Lower leg skin (tissue), 3 donors: ENCODE measurements around the gene DIRAS3.

ENCODE experiments used
- CTCF ChIP-seq, 3 donors: fragments of 450-650 bp; IDR thresholded peaks; one replicate each; pipeline ENCODE4 v1.5.1; 2016; ENCODE audit warnings: antibody characterized with exemption in 3 of 3, mild to moderate bottlenecking in 3 of 3, moderate library complexity in 2 of 3
- POLR2A ChIP-seq, 2 donors: fragments of 450-650 bp; IDR thresholded peaks; one replicate each; pipeline ENCODE4 v1.6.1; 2016 to 2017; ENCODE audit warnings: antibody characterized with exemption in 2 of 2, mild to moderate bottlenecking in 1 of 2, moderate library complexity in 1 of 2

DNA sequence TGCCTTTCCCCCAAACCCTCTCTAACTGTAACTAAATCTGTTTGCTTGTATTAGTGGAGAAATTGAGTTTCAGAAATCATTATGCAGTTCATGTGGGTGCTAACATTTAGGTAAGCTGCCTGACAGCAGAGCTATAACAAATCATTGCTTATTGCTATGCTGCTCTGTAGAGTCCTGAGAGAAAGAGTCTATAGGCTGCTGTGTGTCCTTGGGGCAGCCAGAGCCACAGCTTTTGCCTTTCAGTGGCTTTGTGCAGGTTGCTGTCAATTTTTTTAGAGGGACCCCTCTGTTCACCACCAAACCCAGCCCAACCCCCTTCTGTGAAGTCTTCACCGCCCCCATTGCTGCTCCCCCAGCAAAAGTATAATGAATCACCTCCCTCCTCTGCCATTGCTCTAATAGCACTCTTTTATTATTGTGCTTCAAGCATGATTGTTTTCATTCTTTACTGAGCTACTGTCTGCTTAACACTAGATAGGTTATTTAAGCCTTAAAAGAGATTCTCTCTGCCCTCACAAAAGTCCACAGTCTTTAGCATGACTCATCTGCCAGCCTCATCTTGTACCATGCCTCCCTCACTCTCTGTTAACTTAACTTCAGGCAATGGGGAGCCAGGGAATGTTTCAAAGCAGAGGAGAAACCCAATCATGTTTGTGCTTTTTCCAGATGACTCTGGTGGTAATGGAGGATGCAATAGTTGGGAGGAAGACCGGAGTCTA, 38.6 kb downstream of the DIRAS3 start:
- no peak for TF ChIP-seq CTCF (IDR thresholded peaks at IDR 0.05)
- TF ChIP-seq POLR2A (IDR thresholded peaks at IDR 0.05) = no peak
